Activated effector memory CD4-positive, alpha-beta T cell treated with anti-CD3 and anti-CD28 coated beads, Interleukin-2, amount 50 U/mL, for 16 hours (primary cell): ENCODE data around the gene SOD1.

ENCODE experiments used
- DNase-seq: peaks from one replicate; pipeline ENCODE4 v3.0.0-alpha.2; 2020

SOD1 gene

GRCh38 chr21:31686272-31686915, 26.9 kb downstream of the SOD1 start:
- DNase-seq = no peak

DNA sequence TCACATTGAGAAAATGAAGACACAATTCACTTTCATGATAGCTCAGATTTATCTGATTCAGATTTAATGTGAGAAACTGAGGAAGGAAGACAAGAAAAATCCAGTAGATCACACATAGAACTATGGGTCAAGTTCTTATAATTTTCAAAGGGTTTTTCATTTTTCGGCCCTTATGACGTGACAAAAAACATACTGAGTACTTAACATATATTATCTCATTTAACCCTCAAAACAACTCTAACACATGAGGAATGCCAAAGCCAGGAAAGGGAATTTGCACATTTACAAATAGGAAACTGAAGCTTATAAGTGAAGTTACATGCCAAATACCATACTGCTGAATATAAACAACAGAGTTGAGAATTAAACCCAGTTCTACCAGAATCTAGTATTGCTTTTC, 27.6 kb downstream of the SOD1 start:
- DNase-seq = no peak

DNA sequence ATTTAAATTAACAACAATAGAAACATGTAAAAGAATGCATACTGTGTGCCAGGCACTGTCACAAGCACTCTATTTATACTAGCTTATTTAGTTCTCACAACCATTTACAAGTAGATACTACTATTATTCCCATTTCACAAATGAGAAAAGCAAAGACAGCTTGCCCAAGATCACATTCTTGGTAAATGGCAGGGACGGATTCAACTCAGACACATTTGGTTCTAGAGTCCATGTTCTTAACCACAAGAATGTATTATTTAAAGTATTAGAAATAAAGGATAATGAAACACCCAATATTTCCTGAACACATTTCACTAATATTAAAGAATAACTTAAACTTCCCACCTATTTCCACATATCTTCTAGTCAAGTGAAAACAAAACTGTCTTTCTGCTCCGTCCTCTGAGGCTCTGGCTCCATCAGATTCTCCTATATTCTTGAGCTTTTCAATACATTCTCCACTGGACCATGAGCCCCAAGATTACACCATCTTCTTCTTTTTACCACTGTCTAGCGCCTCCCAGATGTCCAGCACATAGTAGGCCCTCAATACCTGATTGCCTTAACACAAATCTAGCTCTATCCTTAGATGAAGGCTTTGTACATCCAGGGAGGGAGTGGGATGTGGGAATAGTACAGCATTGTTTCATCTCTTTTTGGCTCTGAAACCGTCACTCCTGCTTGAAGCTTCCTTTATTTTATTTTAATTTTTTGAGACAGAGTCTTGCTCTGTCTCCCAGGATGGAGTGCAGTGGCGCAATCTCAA, 29.3 kb downstream of the SOD1 start:
- DNase-seq = no peak

DNA sequence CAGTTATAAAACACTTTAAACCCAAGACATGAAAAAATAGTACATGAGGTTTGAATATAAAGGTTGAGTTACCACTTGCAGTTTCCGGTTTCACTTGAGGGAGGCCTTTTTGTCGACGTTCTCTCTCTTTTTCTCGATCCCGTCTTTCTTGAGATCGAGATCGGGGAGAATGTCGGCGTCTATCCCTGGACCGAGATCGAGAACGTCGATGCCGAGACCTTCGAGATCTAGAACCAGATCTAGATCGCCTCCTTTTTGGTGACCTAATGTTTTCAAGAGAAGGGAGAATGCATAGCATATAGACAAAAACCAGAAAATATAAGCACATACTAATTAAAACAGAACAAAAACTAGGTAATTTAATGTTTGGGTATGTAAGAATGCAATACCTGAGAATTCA, 33.7 kb downstream of the SOD1 start:
- no peak for DNase-seq

DNA sequence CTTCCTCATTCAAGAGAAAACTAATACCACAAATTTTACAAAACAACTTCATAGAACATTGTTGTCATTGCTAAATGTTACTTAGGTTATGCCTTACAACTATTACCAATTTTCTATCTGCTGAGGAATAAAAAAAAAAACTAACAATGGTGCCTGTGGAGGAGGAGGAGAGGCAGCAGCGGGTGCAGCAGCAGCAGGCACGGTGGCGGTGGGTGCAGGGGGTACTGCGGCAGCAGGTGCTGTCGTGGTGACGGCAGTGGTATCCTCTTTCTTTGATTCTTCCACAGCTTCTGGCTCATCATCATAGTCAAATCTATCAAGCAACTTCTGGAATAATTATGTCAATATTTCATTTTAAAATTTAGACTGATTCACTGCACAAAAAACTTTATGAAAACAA, 36.9 kb downstream of the SOD1 start:
- no peak for DNase-seq

GRCh38 chr21:31698461-31698860, 39.0 kb downstream of the SOD1 start:
- no peak for DNase-seq

- no peak for DNase-seq
These were observed 40.5 kb downstream of the SOD1 start for GRCh38 chr21:31700040-31700439.

- no peak for DNase-seq
These were observed 47.1 kb downstream of the SOD1 start for GRCh38 chr21:31706562-31706961.

- DNase-seq = no peak
These were observed 48.0 kb downstream of the SOD1 start for GRCh38 chr21:31707499-31707898.

DNA sequence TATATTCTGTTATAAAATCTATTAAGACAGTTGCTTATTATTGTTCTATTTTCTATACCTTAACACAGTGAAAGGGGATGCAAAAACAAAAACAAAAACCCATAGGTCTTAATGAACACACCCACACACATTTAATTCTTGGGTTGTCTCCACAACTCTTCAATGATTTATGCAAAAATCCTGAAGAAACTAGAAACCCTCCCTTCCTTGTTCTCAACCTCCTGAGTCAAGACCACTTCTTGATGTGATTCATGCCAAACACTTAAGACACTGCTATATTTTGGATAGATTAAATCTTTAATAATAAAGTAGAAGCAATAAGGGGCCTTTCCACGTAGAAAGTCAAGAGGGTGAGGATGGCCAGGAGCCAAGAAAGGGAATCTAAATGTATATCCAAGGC, 49.0 kb downstream of the SOD1 start:
- no peak for DNase-seq

DNA sequence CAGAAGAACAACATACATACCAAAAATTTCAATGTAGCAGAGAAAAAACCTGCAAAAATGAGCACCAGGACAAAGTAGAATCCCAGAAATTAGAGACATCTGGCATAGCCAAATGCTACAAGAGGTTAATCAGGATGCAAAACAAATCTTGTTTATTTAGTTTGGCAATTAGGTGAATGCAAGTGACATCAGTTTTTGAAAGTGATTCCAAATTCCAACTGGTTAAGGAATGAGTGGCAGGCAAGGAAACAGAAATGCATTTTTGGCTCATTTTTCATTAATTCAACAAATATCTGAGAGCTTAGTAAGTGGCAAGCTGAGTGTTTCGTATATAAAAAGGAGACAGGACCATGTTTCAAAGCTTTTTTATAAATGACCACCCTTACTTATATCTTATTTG, 51.1 kb downstream of the SOD1 start:
- DNase-seq = no peak

- no peak for DNase-seq
These were observed 51.8 kb downstream of the SOD1 start for GRCh38 chr21:31711326-31711725.

DNA sequence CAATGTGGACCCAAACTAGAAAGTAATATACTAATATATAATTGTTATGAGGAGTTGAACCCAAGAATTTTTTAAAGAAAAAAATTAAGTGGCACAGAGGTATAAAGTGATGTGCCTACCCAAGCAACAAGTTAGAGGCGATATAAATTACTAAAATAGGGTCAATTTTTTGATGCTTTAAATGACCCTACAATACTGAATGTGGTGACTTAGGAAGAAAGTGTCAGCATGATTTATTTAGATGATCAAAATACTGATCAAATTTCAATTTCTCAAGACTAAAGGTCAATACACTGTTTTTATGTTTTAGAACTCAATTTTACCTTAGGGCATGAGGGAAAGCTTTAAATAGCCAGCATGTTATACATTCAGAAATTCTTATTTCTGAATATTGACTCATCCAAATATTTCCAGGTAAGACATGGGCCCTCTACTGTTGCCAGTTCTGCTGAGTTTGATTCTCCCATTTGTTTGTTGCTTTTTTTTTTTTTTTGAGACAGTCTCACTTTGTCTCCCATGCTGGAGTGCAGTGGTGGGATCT, 52.3 kb downstream of the SOD1 start:
- no peak for DNase-seq

- DNase-seq = no peak
These were observed 53.6 kb downstream of the SOD1 start for GRCh38 chr21:31713115-31713514.

DNA sequence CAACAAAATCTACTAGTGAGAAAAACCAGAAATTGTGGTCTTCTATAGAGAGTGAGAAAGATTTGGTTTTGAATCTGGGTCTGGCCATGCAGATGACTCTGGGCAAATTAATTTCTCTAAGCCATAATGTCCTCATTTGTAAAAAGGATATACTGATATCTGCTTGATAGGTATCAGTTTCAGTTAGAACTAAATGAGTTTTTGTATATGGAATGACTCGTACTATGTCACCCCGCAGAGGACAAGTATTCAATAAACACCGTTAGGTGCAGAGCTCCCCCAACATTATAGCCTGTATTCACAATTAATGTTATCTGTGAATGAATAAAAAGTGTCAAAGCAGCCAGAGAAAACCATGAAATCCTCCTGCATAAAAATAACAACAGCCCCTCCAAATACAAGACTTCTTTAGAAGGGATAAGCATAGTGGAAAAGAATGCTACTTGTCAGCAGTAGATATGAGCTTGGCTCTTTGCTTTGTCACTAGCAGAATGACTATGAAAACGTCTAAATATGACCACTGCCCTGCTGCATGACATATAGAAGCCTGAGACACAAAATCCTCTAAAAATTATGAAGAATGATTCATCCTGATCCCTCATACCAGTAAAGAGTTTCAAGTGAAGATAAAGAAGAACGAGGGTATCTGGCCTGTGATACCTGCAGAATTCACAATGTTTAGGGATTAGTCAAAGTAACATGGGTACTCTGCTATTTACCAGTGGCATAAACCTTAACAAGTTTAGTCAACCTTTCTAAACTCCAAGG, 54.7 kb downstream of the SOD1 start:
- DNase-seq = no peak

- DNase-seq = no peak
These were observed 55.4 kb downstream of the SOD1 start for GRCh38 chr21:31714741-31715365.

- no peak for DNase-seq
These were observed 56.6 kb downstream of the SOD1 start for GRCh38 chr21:31716106-31716505.
